Astrocyte (in vitro differentiated cells and primary cell): ENCODE data around the gene ADAMTS13. TPM values are rescaled to one million over a fixed set of nuclear protein-coding genes. Genes with fewer than 3 reads are reported as not detected.
A peak's percentile ranks its signal among the peaks of the same experiment; 100 is the strongest.

ENCODE experiments used
- DNase-seq: peaks from one replicate; pipeline ENCODE4 v3.0.0-alpha.2; 2010; ENCODE audit warnings: low read depth
- FAIRE-seq: peaks from 2 replicates; lab custom pipeline; 2011; peaks lifted over from hg19 to GRCh38; lab: Jason Lieb, UNC
- H2AFZ ChIP-seq: 2 replicates; pipeline ENCODE4 v1.6.0; 2012; ENCODE audit warnings: low read depth, low read length, inconsistent platforms
- H3K27ac ChIP-seq: 2 replicates; pipeline ENCODE4 v1.5.1; 2011; ENCODE audit warnings: low read depth, low read length, inconsistent platforms
- H3K27me3 ChIP-seq: 2 replicates; pipeline ENCODE4 v1.6.0; 2011; ENCODE audit warnings: low read length, inconsistent platforms; ENCODE audit not compliant: insufficient read depth
- H3K36me3 ChIP-seq: 2 replicates; pipeline ENCODE4 v1.5.1; 2011; ENCODE audit warnings: low read length, inconsistent platforms; ENCODE audit not compliant: insufficient read depth
- H3K4me1 ChIP-seq: 2 replicates; pipeline ENCODE4 v1.5.1; 2011; ENCODE audit warnings: low read length, inconsistent platforms; ENCODE audit not compliant: insufficient read depth
- H3K4me2 ChIP-seq: 2 replicates; pipeline ENCODE4 v1.6.0; 2012; ENCODE audit warnings: low read length, inconsistent platforms
- H3K4me3 ChIP-seq: 2 replicates; pipeline ENCODE4 v1.5.1; 2011; ENCODE audit warnings: low read depth, mild to moderate bottlenecking, low read length, inconsistent platforms; ENCODE audit not compliant: insufficient read depth
- H3K79me2 ChIP-seq: 2 replicates; pipeline ENCODE4 v1.6.0; 2012; ENCODE audit warnings: mild to moderate bottlenecking, low read length, inconsistent platforms; ENCODE audit not compliant: insufficient read depth
- H3K9ac ChIP-seq: 2 replicates; pipeline ENCODE4 v1.6.0; 2012; ENCODE audit warnings: mild to moderate bottlenecking, low read length, inconsistent platforms
- H3K9me3 ChIP-seq: 2 replicates; pipeline ENCODE4 v1.5.1; 2012; ENCODE audit warnings: low read depth, mild to moderate bottlenecking, low read length, inconsistent platforms; ENCODE audit not compliant: insufficient read depth
- H4K20me1 ChIP-seq: 2 replicates; pipeline ENCODE4 v1.6.0; 2012; ENCODE audit warnings: low read length, inconsistent platforms; ENCODE audit not compliant: insufficient read depth
- H3K27ac Mint-ChIP-seq: one replicate; pipeline ENCODE4 v1.8.0; 2021; ENCODE audit warnings: mild to moderate bottlenecking, mixed read lengths; ENCODE audit not compliant: unreplicated experiment
- H3K27me3 Mint-ChIP-seq: one replicate; pipeline ENCODE4 v1.8.0; 2021; ENCODE audit warnings: low read depth, mixed read lengths; ENCODE audit not compliant: unreplicated experiment
- H3K36me3 Mint-ChIP-seq: one replicate; pipeline ENCODE4 v1.8.0; 2021; ENCODE audit warnings: low read depth, mixed read lengths; ENCODE audit not compliant: unreplicated experiment
- H3K4me1 Mint-ChIP-seq: one replicate; pipeline ENCODE4 v1.8.0; 2021; ENCODE audit warnings: low read depth, mixed read lengths; ENCODE audit not compliant: unreplicated experiment
- H3K4me3 Mint-ChIP-seq: one replicate; pipeline ENCODE4 v1.8.0; 2021; ENCODE audit warnings: mild to moderate bottlenecking, moderate library complexity, mixed read lengths; ENCODE audit not compliant: unreplicated experiment
- H3K9me3 Mint-ChIP-seq: one replicate; pipeline ENCODE4 v1.8.0; 2021; ENCODE audit warnings: mild to moderate bottlenecking, mixed read lengths; ENCODE audit not compliant: unreplicated experiment
- CTCF ChIP-seq: IDR thresholded peaks from 2 replicates; pipeline ENCODE4 v1.5.1; 2011; ENCODE audit warnings: low read depth, mild to moderate bottlenecking, inconsistent platforms, low read length, moderate library complexity; ENCODE audit not compliant: insufficient read depth
- EZH2 ChIP-seq: IDR thresholded peaks from 2 replicates; pipeline ENCODE4 v1.6.1; 2012; ENCODE audit warnings: mild to moderate bottlenecking, low read length, inconsistent platforms; ENCODE audit not compliant: insufficient read depth
- total RNA-seq: library from RNA; stranded (reverse); gene quantifications from 2 replicates; pipeline ENCODE4 v1.2.1, GENCODE V29; 2021

Gene ADAMTS13
- total RNA-seq, 1 donor from 2014 or later: 5.6 TPM

GRCh38 chr9:133419005-133419404 is 3.2 kb upstream of the ADAMTS13 start:
- Mint-ChIP-seq H3K27me3 (no peaks in the 10 kb centered on the region), H3K36me3 (peaks cover 5% of the 10 kb centered on the region), H3K4me1 (peaks cover 10% of the 10 kb centered on the region), H3K4me3 (peak overlapping the region; percentile 93), H3K27ac (no peak overlapping the region), H3K9me3 (no peaks in the 10 kb centered on the region)
- peaks cover 6% of the 10 kb centered on the region for H3K4me1 ChIP-seq
- no peaks in the 10 kb centered on the region for H3K9me3 ChIP-seq
- H2AFZ ChIP-seq: no peak overlapping the region
- H3K4me2 ChIP-seq: peak overlapping the region; percentile 85
- H3K27ac ChIP-seq: no peak overlapping the region
- no peak for TF ChIP-seq CTCF
- no peak for TF ChIP-seq EZH2
- no peak overlapping the region for H3K4me3 ChIP-seq
- H3K36me3 ChIP-seq: no peaks in the 10 kb centered on the region
- FAIRE-seq (no peak), DNase-seq (no peak)
- H3K9ac ChIP-seq: no peak overlapping the region
- peaks cover 39% of the 10 kb centered on the region for H3K79me2 ChIP-seq
- no peaks in the 10 kb centered on the region for H3K27me3 ChIP-seq
- peaks cover 15% of the 10 kb centered on the region for H4K20me1 ChIP-seq

GRCh38 chr9:133420392-133420827 is 1.8 kb upstream of the ADAMTS13 start:
- FAIRE-seq: no peak
- Histone ChIP-seq H3K27me3 (peaks cover 2% of the 10 kb centered on the region), H3K36me3 (no peaks in the 10 kb centered on the region), H3K27ac (no peak overlapping the region), H3K4me1 (peaks cover 6% of the 10 kb centered on the region), H3K4me3 (no peak overlapping the region), H3K4me2 (no peak overlapping the region), H3K9ac (no peak overlapping the region), H4K20me1 (peaks cover 6% of the 10 kb centered on the region), H3K79me2 (peaks cover 25% of the 10 kb centered on the region), H3K9me3 (no peaks in the 10 kb centered on the region), H2AFZ (no peak overlapping the region)
- no peak for DNase-seq
- no peaks in the 10 kb centered on the region for H3K9me3 Mint-ChIP-seq
- peaks cover 2% of the 10 kb centered on the region for H3K27me3 Mint-ChIP-seq
- no peak overlapping the region for H3K27ac Mint-ChIP-seq
- H3K4me3 Mint-ChIP-seq: peak overlapping the region; percentile 22
- TF ChIP-seq CTCF: no peak
- TF ChIP-seq EZH2: no peak
- peaks cover 2% of the 10 kb centered on the region for H3K36me3 Mint-ChIP-seq
- peaks cover 8% of the 10 kb centered on the region for H3K4me1 Mint-ChIP-seq

GRCh38 chr9:133423216-133423615 is 1.0 kb downstream of the ADAMTS13 start:
- H3K27me3 Mint-ChIP-seq: peaks cover 10% of the 10 kb centered on the region
- DNase-seq: no peak
- H3K27ac Mint-ChIP-seq: no peak overlapping the region
- H3K4me2 ChIP-seq: no peak overlapping the region
- H3K4me3 ChIP-seq: no peak overlapping the region
- H3K9ac ChIP-seq: no peak overlapping the region
- peaks cover 12% of the 10 kb centered on the region for H3K27me3 ChIP-seq
- no peak overlapping the region for H3K27ac ChIP-seq
- no peaks in the 10 kb centered on the region for H3K79me2 ChIP-seq
- H4K20me1 ChIP-seq: no peaks in the 10 kb centered on the region
- FAIRE-seq: no peak
- H3K9me3 Mint-ChIP-seq: no peaks in the 10 kb centered on the region
- H3K36me3 Mint-ChIP-seq: peaks cover 1% of the 10 kb centered on the region
- no peaks in the 10 kb centered on the region for H3K36me3 ChIP-seq
- no peaks in the 10 kb centered on the region for H3K4me1 ChIP-seq
- no peaks in the 10 kb centered on the region for H3K4me1 Mint-ChIP-seq
- no peaks in the 10 kb centered on the region for H3K9me3 ChIP-seq
- no peak overlapping the region for H3K4me3 Mint-ChIP-seq
- H2AFZ ChIP-seq: no peak overlapping the region
- TF ChIP-seq CTCF (no peak), EZH2 (no peak)
